Measurements from ENCODE around the gene PEX12. TPM values are rescaled to one million over a fixed set of nuclear protein-coding genes. Genes with fewer than 3 reads are reported as not detected.
A peak's percentile ranks its signal among the peaks of the same experiment; 100 is the strongest.

PEX12 gene
- total RNA-seq, 6 experiments from 2014 or later = 6.2 to 9.0 (median 7.2) TPM

DNA sequence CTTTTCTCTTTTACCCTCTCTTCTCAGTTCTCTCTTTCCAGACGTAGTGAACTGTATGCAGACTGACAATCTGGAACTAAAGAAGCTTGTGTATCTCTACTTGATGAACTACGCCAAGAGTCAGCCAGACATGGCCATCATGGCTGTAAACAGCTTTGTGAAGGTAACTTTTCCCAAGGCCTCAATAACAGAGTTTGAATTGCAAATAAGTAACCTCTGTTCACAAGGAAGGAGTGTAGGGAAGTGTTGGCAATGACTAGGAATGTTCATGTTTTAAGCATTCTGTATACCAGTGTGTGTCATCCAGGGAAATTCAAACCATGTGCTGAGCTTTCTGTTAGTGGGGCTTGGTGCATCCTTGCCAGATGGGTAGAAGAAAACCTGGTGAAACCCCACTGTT is 27.3 kb upstream of the PEX12 start:
- Mint-ChIP-seq H3K4me3 (no peak overlapping the region; the same call in none of the 2 replicates), H3K4me1 (ENCODE audit: low read depth) (peaks cover 11% of the 10 kb centered on the region), H3K27me3 (ENCODE audit: insufficient read depth) (no peaks in the 10 kb centered on the region), H3K27ac (peak overlapping the region; percentile 74), H3K9me3 (no peaks in the 10 kb centered on the region), H3K36me3 (ENCODE audit: low read depth) (peaks cover 25% of the 10 kb centered on the region)
- peak; percentile 43 for DNase-seq
- TF ChIP-seq, protein P1, sequence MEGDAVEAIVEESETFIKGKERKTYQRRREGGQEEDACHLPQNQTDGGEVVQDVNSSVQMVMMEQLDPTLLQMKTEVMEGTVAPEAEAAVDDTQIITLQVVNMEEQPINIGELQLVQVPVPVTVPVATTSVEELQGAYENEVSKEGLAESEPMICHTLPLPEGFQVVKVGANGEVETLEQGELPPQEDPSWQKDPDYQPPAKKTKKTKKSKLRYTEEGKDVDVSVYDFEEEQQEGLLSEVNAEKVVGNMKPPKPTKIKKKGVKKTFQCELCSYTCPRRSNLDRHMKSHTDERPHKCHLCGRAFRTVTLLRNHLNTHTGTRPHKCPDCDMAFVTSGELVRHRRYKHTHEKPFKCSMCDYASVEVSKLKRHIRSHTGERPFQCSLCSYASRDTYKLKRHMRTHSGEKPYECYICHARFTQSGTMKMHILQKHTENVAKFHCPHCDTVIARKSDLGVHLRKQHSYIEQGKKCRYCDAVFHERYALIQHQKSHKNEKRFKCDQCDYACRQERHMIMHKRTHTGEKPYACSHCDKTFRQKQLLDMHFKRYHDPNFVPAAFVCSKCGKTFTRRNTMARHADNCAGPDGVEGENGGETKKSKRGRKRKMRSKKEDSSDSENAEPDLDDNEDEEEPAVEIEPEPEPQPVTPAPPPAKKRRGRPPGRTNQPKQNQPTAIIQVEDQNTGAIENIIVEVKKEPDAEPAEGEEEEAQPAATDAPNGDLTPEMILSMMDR (IDR thresholded peaks at IDR 0.05) = no peak

DNA sequence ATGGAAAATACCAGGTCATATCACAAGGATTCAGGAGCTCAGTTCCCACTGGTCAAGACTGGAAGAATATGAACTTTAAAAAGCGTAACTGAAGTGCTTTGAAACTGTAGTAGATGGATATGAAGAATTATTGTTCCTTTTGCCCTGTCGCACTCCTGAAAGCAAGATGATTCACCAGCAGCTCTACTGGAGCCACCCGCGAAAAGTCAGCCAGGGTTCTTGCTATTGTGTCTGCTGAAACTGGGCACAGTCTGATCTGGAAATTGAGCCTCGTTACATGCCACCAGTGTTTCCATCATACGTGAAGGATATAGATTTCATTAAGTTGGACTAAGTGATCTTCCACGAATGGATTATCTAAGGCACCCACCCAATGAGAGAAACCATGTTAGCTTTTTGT is 25.3 kb upstream of the PEX12 start:
- H3K27me3 Mint-ChIP-seq (ENCODE audit: insufficient read depth) = no peaks in the 10 kb centered on the region
- DNase-seq = no peak

GRCh38 chr17:35597604-35598003 is 19.2 kb upstream of the PEX12 start:
- TF ChIP-seq, protein P1 (IDR thresholded peaks at IDR 0.05) = no peak
- no peaks in the 10 kb centered on the region for H3K4me1 Mint-ChIP-seq (ENCODE audit: low read depth)
- no peak overlapping the region for H3K27ac Mint-ChIP-seq
- H3K9me3 Mint-ChIP-seq = no peaks in the 10 kb centered on the region
- DNase-seq = no peak
- peaks cover 34% of the 10 kb centered on the region for H3K36me3 Mint-ChIP-seq (ENCODE audit: low read depth)
- no peaks in the 10 kb centered on the region for H3K27me3 Mint-ChIP-seq (ENCODE audit: insufficient read depth)
- no peak overlapping the region for H3K4me3 Mint-ChIP-seq

More for the DNA sequence above, 25.3 kb upstream of the PEX12 start:
- Mint-ChIP-seq H3K36me3 (ENCODE audit: low read depth) (peaks cover 32% of the 10 kb centered on the region), H3K4me1 (ENCODE audit: low read depth) (peaks cover 11% of the 10 kb centered on the region), H3K4me3 (no peak overlapping the region), H3K9me3 (no peaks in the 10 kb centered on the region), H3K27ac (no peak overlapping the region)
- TF ChIP-seq, protein P1 (IDR thresholded peaks at IDR 0.05) = no peak

GRCh38 chr17:35596530-35597233 is 18.3 kb upstream of the PEX12 start:
- Mint-ChIP-seq H3K4me3 (no peak overlapping the region), H3K4me1 (ENCODE audit: low read depth) (no peaks in the 10 kb centered on the region), H3K27ac (no peak overlapping the region), H3K36me3 (ENCODE audit: low read depth) (peaks cover 34% of the 10 kb centered on the region), H3K27me3 (ENCODE audit: insufficient read depth) (no peaks in the 10 kb centered on the region), H3K9me3 (no peaks in the 10 kb centered on the region)
- TF ChIP-seq, protein P1 (IDR thresholded peaks at IDR 0.05) = peak; percentile 61
- no peak for DNase-seq

DNA sequence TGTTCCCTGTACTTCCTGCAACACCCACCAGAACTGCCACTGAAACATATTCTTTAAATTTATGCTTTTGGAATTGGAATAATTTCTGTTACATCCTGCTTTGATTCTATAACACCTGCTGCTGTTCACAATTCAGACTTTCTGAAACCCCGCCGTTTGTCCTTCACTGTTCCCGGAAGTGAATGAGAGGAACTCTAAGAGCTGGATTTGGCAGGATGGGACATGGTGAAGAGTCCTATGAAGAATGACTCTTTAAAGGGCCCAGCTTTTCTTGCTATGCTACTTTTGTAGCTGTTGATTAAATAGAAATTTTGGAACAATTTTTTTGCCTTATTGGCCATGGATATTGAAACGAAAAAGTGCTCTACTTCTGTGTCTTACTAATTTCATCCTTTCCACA is 17.7 kb upstream of the PEX12 start:
- no peak overlapping the region for H3K4me3 Mint-ChIP-seq
- TF ChIP-seq, protein P1 (IDR thresholded peaks at IDR 0.05) = no peak
- no peaks in the 10 kb centered on the region for H3K4me1 Mint-ChIP-seq (ENCODE audit: low read depth)
- H3K36me3 Mint-ChIP-seq (ENCODE audit: low read depth) = peaks cover 34% of the 10 kb centered on the region
- no peaks in the 10 kb centered on the region for H3K27me3 Mint-ChIP-seq (ENCODE audit: insufficient read depth)
- H3K9me3 Mint-ChIP-seq = no peaks in the 10 kb centered on the region
- DNase-seq = no peak
- H3K27ac Mint-ChIP-seq = no peak overlapping the region
